Activated gamma-delta T cell treated with anti-CD3 and anti-CD28 coated beads, Interleukin-2, amount 50 U/mL, for 16 hours (primary cell): ENCODE data around the gene TMEM229B.

Experiments used
- DNase-seq: peaks from one replicate; pipeline ENCODE4 v3.0.0-alpha.2; 2020; ENCODE audit warnings: low read depth

Gene TMEM229B

DNA sequence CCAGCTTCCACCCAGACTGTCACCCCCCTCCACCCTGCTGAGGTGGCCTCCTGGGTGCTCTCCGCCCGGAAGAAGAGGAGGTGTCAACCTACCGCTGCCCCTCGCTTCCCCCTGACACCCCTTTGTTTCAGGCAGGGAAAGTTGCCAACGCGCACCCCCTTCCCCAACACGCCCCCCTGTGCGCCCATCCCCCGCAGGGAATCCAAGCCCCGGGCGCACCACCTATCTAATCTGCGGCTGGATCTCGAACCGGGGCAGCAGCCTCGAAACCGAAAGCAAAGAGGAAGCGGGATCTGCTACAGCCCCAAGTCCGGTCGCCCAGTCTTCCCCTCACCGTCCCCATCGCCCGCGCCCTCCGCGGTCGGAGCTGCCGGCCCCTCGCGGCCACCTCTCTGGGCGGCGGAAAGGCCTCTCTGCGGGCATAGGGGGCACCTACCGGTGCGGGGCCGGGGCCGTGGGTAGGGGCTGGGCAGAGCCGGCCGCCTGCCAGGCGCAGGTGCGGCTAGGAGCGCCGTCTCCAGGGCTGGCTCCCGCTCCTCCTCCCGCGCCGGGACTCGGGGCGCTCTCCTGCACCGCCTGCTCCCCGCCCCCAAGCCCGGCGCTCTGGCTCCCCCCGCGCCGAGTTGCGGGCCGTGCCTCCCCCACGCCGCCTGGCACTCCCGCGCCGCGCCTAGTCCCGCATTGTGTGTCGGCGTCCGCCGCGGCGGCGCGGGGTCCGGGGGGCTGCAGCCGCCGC, 26.3 kb upstream of the TMEM229B start:
- no peak for DNase-seq

DNA sequence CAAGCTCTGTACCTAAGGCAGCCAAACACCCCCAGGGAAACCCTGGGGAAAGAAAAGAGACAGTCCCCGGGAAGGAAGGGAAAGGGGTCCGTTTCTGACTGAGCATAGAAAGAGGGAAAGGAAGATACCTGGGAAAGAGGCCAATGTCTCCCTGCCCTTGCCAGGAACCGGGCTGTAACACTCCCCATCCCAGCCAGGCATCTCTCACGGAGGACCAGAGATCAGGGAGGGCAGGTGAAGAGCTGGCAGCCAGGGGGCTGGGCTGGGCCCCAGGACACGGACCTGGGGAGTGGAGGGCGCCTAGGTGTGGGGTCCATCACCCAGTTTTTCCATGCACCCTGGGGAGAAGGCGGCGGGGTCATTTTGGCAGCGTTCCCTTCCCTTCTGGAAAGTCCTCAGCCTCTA, 25.7 kb upstream of the TMEM229B start:
- DNase-seq, result no peak

DNA sequence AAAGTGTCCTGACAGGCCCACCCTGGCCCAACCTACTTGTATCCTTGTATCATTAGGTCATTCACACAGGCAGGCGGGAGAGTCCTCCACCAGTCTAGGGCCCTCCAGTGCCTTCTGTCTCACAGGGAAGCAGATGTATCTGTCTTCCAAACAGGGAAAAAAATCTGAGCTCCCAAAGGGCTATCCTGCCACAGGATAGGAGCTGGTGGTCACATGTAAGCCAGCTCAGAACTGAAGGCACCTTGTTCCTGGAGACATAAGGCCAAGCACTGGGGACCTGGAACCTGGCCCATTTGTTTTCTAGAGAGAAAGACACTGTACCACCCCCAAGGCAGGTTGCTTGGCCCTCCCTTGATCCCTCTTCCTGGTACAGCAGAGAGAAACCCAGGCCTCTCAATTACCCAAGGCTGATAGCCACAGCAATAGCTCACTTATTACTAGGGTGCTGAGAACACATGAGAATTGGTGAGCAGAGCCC, 25.1 kb upstream of the TMEM229B start:
- DNase-seq, result no peak

DNA sequence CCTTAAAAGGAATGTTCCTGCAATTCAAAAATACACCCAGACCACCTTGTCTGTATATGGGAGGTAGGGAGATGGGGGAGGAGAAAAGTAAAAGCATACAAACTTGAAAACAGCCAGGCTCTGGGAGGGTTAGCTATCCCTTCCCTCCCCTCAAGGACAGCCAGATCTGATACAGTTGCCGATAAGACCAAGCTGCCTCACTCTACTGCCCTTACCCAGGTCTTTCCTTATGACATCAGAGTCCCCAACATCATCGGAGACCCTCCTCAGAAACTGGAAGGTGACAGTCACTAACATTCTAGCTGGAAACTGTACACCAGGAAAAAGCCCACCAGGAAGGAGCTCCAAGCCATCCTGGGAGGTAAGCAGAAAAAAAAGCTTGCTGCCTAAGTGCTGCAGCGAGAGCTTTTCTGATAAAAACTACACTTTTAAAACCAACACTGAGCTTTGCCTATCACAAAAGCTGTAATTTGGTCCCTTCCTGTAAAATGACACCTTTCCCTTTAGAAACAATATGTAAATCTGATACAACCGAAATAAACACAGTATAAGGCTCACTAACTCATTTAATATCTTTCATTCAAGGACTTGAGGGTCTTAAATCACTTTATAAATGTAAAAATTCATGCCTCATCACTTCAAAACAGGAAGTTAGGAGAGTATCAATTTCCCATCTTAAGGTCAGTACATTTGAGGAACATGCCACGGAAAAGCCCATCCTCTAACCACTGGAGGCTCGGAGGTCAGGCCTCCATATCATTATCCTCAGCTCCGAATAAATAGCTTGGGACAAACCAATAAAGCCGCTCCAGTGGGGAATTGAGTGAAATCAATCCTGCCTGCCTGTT, 24.2 kb upstream of the TMEM229B start:
- DNase-seq, result no peak

DNA sequence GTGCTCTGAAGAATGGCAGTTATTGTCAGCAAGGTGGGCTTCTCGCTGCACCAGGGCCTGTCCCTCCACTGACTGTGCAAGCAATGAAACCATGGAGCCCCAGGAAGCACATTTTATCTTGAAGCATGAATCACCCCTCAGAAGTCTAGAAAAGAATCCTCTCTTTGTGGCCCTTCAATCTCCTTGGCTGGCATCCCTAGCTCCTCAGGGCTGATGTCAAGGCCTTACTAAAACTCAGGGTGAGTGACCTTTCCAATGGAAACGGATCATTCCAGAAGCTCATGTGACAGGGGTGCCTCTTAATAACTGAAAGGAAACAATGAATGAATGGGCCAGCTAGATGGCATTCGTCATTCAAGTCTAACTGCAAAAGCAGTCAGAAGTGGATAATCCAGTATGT, 22.3 kb upstream of the TMEM229B start:
- no peak for DNase-seq

DNA sequence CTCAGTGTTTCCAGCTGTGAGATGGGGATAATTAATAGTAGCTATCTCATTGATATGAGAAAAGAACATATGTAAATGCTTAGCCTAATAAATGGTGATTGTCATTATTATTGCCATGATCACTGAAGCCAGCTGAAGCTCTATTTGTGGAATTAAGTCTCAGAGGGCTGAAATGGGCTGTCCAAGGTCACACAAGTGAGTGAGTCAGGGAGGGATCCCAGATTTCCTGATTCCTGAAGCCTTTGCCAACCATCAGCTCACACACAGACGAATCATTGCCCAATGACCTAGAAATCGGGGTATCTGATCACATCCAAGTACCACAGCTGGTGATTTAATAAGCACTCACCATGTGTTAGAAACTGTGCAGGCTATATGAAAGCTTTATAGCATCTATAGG, 21.6 kb upstream of the TMEM229B start:
- no peak for DNase-seq

DNA sequence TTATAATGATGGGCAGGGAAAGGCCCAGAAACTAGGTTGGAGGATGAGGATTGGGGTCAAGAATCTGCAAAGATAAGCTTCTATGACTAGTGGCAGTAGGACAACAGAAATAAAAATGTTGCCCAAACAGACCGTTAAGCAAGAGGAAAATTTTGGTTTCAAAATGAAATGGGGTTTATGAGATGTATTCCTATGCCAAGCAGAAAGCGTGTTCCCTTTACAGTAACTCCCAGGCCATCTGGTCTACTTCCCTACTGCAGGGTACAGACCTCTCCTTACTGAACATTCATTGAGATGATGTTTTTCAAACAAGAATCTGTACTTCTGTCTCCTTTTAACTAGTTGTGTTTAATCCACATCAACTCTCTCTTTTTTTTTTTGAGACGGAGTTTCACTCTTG, 20.4 kb upstream of the TMEM229B start:
- no peak for DNase-seq

DNA sequence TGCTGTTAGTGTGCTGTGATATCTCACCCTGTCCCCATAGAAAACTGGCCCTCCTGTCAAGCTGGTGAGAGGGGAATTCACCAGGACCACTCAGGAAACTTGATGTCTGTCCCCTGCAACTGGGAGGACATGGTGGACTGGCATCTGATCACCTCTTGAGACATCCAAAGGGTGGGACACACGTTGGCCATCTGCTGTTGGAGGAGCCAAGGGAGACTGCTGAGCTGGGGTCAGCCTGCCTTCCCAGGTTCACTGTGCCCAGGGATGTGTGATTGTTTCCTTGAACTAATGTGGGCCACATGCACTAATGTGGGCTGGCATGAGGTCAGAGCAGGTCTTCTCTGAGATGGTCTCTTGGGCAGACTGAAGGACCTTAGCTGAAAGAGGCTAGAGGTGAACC, 16.7 kb upstream of the TMEM229B start:
- DNase-seq, result no peak

DNA sequence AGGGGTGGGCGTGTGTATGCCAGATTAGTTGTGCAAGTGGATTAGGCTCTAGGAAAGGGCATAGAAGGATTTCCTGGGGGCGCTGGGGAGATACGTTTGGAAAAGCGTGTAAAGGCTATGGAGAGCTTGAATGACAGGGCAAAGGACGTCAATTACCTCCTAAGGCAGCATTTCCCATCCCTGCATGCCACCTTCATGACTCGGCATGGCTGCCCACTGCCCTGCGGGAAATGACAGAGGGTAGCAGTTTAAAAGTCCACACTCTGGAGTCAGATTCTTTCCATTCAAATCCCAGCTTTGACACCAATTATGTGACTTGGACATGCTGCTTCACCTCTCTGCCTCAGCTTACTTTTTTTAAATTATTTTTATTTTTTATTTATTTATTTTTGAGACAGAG, 14.8 kb upstream of the TMEM229B start:
- no peak for DNase-seq

DNA sequence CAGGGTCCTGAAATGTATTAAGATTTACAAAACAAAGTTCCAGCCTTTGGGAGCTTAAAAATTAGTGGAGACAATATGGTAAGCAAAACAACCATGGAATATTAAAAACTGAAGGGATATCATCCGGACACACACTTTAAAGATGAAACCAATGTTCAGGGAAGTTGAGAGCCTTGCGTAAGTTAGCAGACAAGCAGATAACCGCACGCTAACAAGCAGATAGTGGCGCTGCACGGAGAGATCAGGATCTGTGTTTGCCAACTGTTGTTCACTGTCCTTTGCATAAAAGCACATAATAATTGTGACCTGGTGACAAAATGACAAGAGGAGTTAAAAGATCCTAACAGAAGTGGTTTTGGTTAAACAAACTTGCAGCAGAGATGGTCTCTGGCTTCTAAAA, 14.3 kb upstream of the TMEM229B start:
- DNase-seq, result no peak

DNA sequence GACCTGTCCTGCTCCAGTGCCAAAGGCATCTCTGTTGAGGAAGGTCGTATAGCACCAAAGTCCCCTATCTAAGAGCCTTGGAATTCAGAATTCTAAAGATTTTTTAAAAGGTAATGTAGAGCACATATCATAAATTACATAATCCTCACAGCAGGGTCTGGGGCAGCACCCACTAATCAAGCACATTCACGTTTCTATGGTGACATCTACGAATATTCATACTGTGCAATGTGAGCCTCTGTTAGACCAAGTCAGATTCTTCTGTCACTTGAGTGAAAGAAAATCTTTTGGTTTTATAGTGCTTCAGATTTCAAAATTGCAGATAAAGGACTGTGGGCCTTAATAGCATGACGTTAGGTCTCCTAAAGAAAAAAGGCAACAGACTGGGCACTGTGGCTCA, 13.1 kb upstream of the TMEM229B start:
- DNase-seq, result no peak

DNA sequence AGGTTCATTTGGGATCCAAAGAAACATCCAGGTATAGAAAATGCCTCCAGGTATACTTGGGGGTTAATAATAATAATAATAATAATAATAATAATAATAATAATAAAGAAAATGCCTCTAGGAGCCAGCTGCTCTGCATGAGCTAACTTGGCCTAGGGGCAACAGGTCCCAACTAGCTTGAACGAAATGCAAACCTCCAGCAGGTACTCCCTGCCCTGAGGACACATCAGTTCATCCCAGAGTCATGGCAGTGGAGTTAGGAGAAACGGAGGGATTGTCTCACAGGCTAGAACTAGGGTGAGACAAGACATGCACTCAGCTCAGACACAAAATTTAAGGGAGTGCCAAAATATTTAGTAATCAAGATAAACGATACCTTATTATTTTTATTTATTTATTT, 12.5 kb upstream of the TMEM229B start:
- no peak for DNase-seq

DNA sequence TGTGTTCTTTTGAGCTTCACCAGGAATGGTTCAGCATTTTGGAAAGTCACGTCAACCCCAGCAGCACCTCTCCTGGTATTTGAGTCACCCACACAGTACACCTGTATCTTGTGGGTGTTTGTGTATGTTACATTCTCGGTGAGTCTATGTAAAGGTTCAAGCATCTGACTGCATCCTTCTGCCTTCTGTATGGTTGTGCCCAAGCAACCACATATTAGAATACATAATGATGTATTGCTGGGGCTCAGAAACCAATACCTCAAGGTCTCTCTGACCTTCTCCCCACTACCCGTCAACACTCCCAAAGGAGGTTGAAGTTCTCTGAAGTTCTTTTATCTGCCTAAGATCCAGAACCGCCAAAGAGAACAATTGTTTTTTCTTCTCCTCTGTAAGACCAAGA, 9.2 kb upstream of the TMEM229B start:
- DNase-seq, result no peak

DNA sequence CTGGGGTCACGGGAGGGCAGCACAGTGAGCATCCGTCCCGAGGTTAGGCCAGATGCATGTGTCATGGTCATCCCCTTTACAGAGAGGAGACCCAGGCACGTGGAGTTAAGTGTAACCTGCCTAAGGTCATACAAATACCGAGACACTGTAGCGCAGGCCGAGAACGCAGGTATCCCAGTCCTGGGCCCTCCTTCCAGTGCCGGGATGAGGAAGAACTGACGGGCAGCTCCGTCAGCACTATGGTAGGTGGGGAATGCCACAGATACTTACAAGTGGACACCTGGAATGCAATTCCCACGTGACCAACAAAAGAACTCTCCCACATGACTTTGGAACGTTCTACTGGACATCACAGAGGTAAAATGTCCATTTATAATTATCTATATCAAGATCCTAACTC, 8.7 kb upstream of the TMEM229B start:
- no peak for DNase-seq

DNA sequence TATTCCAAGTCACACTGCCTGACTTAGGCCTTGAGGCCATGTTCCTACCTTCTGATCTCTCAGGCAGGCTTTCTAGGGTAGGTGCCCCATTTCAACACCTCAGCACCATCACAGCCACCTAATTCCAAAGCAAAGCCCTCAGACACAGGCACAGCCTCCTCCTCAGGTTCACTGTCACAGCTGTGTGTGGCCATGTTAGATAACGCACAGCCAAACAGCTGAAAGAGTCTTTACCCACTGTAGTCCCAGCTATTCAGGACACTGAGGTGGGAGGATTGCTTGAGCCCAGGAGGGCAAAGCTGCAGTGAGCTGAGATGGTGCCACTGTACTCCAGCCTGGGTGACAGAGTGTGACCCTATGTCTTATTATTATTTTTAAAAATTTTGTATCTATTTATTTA, 7.3 kb upstream of the TMEM229B start:
- DNase-seq, result no peak

DNA sequence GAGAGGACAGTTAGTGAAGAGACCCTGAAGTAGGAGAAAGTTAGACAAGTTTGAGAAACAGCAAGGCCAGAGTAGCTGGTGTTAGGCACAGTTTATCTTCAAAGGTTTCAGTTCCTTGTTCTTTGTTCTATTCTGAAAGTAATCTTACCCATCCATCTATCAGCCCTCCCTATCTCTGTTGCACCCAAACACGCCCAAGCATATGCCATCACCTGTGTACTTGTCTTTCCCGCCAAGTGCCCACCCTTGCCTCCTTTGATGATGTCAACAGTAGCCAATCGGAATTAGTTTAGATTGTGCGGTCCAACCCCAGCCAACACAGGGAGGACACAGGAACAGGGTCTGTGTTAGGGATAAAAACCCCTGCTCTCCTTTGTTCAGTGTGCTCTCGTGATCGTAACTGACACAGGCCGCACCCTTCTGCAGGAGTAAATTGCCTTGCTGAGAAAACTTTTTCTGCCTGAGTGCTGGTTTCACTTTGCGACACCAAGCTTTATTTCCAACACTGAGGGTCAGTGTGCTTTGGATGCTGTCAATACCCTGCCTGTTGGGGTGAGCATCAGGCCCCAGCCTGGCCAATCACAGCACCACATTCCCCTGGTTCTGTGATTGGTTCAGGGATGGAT, 4.7 kb upstream of the TMEM229B start:
- DNase-seq, result no peak

DNA sequence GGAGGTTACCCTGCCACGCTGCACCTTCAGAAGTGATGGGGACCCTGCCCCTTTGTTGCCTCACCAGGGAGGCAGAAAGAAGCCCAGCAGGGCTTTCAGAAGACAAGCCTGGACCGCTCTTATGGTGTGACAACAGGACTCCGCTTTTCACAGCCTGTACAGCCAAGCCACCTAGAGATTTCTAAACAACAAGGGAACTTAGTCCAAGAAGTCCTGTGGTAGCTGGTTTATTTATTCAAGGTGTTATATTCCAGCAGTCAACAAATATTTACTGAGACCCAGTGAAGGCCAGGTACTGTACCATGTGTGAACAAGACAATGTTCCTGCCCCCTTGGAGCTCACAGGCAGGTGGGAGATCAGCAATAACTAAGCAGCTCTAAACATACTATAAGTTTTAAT, 4.0 kb upstream of the TMEM229B start:
- DNase-seq, result no peak

DNA sequence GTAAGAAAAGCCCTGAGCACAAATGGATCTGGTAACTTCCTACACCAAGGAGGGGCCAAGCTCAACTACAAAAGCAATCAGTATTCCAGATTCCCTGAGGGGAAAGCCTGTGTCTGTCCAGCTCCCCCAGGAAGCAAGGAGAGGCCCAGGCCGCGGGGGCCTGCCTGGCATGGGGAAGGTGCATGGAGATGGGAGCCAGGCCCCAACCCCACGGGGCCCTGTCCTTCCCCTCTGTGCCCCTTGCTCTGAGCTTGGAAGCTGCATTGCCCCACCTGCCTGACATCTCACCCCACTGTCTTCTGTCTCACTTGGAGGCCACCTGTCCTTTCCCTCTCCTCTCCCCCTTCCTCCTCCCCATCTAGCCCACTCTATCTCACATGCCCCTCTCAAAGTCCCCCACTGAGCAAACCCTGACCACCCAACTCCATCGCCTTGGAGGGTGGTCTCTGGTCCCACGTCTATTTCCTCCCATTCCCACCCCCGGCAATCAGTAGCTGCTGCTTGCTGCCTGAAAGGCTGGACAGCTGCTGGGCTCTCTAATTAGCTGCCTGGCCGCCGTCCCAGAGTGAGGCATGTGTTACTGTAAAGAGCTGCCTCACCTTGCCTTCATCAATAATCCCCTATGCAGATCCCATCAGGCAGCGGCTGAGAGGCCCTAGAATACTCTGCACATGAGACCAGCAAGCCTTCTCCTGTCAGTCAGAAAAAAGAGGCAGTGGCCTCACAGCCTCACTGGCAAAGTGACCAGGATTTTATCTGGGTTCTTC, 3.4 kb upstream of the TMEM229B start:
- no peak for DNase-seq

DNA sequence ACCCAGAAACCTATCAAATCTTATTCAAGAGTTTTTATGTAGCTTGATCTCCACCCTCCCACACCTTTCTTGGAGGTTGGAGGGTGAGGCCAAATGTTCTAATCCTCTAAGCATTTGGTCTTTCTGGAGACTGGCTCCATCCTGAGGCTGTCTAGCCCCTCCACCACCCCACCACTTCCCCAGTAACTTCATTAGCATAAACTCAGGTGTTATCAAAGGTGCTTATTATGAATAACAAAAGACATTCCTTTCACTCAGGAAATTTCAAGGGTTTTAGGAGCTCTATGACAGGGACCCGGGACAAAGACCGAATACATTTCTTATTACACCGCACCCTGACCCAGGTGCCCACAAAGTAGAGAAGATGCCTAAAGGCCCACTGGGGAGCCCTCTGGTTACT, 2.8 kb upstream of the TMEM229B start:
- DNase-seq, result no peak

DNA sequence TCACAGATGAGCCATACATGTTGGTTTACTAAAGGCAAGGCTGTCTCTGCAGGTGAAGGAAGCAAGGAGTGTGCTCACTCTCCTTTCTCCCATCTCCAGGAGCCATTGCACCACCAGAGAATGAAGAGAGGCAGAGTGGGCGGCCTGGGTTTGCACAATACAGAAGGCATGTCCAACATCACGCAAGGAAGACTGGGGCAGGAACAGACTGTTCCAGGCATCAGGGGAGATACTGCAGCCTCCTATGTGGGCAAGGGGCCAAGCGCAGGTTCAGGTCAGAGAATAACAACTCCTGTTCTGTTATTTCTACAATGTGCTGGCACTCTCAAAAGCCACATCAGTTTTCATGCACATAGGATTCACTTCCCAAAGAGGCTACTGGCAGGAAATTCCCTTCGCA, 1.7 kb upstream of the TMEM229B start:
- no peak for DNase-seq

DNA sequence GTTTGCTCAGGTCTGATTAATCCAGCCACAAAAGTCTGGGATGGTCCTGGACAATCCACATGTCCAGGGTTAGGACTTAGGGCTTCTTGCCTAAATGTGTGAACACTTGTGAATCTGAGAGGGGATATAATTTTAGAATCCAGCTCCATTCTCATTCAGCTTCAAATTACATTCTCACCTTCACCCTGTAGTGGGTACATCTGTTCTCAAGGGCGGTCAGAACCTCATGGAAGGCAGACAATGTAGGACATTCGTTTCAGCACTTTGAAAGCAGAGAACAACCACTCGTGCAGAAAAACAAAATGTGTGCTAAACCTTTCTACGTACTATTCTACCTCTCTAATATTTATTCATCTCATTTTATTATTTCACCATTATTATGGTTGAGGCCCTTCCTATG, 1.2 kb downstream of the TMEM229B start:
- no peak for DNase-seq

DNA sequence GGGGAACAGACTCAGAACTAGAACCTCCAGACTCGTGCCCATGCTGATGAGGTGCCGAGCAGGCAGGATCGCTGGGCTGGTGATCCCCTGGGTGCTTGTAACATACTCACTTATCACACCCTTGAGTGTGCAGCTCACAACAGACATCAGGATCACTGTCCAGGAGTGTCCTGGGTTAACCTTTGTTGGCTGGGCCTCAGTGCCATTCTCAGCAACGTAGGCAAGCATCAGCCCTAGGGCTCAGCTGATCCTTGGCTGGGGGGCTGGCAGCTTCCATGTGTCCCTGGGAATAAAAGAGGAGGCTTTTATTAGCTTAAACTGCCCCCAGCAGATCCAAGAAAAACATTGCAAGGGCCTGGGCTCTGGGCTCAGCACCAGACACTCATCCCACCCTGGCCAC, 1.6 kb downstream of the TMEM229B start:
- no peak for DNase-seq
